Esophagus squamous epithelium (tissue), 4 donors: Measurements from ENCODE around the gene AGO3.

Source experiments
- CTCF ChIP-seq, 6 experiments: fragments of 450-650 bp in 4 of 6; fragments of 200-600 bp in 2 of 6; sonication (generic) in 2 of 6; IDR thresholded peaks; one replicate each; pipeline ENCODE4 v1.5.1; 2016 to 2019; ENCODE audit warnings: antibody characterized with exemption in 6 of 6, mild to moderate bottlenecking in 4 of 6, moderate library complexity in 4 of 6
- POLR2A ChIP-seq, 4 donors: fragments of 450-650 bp; IDR thresholded peaks; one replicate each; pipeline ENCODE4 v1.6.1; 2017; ENCODE audit warnings: antibody characterized with exemption in 4 of 4, mild to moderate bottlenecking in 4 of 4, moderate library complexity in 3 of 4

DNA sequence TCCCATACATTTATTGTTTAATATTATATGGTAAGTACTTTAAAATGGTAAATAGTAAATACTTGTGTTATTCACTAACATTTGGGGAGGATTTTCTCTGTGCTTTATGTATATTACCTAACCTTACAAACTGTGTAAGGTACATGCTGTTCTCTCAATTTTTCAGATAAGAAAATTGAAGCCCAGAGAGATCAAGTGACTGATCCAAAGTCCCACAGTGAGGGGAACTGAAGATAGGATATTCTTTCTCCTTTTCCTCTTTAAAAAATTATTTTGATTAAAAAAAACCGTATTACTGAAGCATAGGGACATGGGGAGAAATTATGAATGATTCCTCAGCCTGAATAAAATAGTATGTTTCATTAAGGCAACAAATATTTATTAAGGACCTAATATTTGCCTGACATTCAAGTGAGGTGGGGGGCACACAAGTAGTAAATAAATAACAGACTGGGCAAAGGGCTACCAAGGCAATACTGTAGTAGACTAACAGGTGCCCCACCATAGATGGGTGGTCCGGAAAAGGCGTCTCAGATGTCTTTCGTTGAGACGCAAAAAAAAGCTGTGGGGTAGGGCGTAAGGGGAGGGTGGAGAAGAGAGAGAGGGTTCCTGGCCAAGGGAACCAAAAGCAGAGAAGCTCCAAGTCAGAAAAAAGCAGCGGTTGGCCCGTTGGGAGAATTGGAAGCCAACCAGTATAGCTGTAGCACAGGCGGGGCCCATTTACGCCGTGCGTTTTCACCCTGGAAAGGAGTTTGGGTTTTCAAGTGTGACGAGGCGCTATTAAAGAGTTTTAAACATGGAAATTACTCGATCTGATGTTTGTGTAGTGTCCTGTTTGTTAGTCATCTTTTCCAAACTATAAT, 944 bp upstream of the AGO3 start:
- no peak for TF ChIP-seq CTCF (IDR thresholded peaks at IDR 0.05)
- TF ChIP-seq POLR2A (IDR thresholded peaks at IDR 0.05): no peak
